C4-2B (cell line): ENCODE measurements around the gene ADAMTS6.

Experiments
- ZFX ChIP-seq: fragments of 450-650 bp; IDR thresholded peaks from 2 replicates; pipeline ENCODE4 v1.6.1; 2017
- TF ChIP-seq, protein P1 (sequence below): fragments of 450-650 bp; conservative IDR thresholded peaks from 2 replicates; pipeline ENCODE4 v1.5.1; 2017; ENCODE audit warnings: mild to moderate bottlenecking

DNA sequence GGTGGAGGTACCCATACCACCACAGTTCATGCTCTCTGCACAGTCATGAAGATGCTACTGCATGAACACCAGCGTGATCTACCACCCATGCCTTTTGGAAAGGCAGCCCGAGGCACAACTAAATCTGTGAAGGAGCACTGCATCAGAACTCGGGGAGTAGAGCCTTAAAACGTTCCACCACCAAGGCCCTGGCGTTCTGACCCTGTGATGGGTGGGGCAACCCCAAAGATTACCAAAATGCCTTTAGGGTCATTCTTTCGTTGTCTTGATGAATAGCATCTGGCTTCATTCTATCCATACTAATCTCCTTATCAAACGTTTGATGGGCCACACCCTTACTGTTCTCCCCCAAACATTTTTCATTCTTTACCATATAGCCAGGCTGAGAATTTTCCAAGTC is 97.9 kb downstream of the ADAMTS6 start:
- TF ChIP-seq, protein P1, sequence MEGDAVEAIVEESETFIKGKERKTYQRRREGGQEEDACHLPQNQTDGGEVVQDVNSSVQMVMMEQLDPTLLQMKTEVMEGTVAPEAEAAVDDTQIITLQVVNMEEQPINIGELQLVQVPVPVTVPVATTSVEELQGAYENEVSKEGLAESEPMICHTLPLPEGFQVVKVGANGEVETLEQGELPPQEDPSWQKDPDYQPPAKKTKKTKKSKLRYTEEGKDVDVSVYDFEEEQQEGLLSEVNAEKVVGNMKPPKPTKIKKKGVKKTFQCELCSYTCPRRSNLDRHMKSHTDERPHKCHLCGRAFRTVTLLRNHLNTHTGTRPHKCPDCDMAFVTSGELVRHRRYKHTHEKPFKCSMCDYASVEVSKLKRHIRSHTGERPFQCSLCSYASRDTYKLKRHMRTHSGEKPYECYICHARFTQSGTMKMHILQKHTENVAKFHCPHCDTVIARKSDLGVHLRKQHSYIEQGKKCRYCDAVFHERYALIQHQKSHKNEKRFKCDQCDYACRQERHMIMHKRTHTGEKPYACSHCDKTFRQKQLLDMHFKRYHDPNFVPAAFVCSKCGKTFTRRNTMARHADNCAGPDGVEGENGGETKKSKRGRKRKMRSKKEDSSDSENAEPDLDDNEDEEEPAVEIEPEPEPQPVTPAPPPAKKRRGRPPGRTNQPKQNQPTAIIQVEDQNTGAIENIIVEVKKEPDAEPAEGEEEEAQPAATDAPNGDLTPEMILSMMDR = no peak
- no peak for TF ChIP-seq ZFX
